NCI-H187 (cell line): ENCODE results near the gene SPRED2.
A peak's percentile ranks its signal among the peaks of the same experiment; 100 is the strongest.

ENCODE experiments used
- DNase-seq, 2 experiments: peaks; one replicate each; lab custom pipeline; 2025; lab: John Stamatoyannopoulos, UW

SPRED2 gene

DNA sequence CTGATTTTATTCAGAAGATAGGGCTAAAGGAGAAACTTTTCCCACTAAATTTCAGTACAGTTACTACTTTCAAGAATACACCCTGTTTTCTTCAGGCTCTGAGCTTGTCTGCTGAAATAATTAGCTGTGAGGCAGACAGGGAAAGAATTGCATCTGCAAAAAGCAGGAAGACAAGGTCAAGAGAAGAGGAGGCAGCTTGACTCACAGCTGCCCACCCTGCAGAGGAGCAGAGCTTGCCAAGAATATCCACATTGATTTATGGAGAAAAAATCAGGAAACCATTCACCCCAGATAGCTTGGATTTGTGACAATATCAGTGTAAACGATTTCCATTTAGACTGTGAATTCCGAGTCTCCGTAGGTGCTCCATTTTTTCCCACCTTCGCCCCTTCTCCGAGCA is 155.8 kb downstream of the SPRED2 start:
- DNase-seq, result no peak

DNA sequence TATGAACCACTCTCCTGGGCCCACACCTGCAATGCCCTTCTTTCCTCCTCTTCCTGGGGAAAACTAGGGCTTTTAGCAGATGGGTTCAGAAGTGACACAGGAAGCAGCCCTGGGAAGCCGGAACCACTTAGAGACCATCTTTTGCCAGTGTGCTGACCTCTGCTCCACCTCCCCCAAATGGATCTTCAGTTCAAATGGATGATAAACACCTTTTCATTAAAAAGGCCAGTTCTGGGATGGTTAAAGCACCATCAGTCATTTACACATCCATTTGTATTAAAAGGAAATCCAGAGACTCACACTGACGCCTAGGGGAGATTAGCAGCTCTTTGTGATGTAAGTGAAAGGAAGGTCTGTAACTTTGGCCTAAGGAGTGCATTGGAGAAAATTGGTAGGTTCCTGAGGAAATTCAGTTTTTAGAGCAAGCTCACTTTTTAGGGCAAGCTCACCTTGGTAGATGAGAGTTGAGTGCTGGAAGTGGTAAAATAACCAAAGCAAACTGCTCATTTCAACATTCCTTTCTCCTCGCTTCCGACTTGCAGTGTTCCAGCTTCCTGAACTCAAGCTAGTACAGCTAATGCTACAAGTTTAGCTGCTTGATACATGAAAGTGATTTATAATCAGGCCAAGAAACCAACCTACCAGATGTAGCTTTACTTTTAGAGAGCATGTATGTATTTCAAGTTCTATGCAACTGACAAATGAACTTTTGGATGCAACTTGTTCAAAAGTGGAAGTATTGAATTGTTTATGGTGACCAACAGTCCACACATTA is 157.1 kb downstream of the SPRED2 start:
- DNase-seq, result no peak

DNA sequence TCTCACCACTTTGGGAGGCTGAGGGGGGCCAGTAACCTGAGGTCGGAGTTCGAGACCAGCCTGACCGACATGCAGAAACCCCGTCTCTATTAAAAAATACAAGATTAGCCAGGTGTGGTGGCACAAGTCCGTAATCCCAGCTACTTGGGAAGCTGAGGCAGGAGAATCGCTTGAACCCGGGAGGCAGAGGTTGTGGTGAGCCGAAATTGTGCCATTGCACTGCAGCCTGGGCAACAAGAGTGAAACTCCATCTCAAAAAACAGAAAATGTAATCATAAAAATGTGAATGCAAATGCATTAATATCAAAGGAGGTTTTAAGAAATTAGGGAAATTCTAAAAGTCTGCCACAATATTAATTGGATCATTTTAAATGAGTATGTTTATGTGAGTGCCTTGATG is 159.1 kb downstream of the SPRED2 start:
- DNase-seq, result no peak

DNA sequence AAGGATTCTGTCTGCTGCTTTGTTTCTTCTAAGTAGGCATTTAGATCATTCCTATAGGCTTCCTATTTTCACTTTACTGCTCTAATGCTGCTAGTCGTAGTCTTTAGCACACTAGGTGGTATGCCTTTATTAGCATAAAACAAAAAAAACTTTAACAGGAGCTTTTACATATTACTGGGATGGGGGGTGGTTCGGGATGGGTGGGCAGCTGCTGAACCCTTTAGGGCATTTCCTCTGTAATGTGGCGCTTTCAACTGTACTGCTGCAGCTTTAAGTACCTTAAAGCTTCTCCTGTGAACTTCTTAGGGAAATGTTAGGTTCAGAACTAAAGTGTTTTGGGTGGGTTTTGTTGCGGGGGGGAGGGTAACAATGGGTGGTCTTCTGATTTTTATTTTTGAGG is 163.4 kb downstream of the SPRED2 start:
- DNase-seq, result no peak

DNA sequence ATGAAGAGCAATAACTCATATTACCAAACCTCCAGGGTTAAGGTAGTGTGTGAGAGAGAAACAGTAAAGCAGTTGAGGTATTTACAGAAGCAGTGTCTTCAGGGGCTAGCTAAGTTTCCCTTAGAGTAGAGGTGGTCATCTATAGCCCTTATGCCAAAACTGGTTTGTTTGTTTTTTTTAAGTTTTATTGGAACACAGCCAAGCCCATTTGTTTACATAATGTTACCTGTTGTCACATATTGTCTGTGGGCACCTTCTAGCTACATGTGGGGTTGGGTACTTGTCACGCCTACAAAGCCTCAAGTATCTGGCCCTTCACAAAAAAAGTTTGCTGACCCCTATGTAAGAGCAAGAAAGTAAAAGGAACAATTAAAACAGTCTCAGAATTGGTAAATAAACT is 165.4 kb downstream of the SPRED2 start:
- DNase-seq, result no peak

DNA sequence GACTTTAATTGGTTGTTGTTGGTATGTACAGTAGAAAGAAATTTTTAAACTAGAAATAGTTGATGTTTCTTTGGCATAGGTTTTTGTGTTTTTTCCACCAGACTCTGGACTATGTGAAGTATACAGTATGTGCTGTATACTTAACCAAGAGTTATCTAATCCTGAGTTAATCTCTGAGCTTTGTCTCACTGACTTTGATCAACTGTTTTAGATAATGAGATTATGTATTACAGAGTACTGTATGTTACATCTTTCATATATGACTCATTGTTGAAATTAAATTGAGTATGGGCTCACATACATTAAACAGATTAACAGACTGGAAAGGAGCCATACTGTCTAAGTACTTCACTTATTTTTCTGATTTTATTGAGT is 166.7 kb downstream of the SPRED2 start:
- DNase-seq, result no peak

DNA sequence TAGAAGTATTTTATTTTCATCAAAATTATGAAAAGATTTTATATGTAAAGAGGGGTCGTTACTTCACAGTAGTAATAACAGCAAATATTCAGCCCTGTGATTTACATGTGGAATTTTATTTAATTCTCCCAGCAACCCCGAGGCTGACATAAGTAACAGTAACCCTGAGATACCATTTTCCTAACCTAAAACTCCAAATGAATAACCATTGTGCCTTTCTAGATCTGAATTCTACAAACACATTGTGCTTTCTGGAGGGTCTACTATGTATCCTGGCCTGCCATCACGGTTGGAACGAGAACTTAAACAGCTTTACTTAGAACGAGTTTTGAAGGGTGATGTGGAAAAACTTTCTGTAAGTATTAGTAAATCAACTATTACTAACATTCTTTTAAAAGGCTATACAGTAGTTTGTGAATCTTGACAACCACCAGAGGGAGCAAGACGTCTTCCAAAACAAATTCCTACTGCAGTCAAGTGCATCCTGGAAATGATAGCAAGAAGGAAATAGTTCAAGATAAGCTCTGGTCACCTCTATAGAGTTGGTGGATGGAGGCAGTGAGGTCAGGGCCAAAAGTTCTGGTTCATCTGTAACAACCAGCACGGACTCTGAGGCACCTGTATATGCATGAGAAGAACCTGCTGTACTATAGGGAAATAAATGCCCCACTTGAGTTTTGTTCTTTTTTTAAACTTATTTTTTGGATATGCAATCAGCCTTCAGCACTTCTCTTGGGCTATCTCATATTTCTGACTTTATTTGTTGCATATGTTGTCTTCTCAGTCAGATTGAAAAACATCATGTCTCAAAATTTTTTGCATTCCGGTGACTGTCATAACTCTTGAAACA is 167.4 kb downstream of the SPRED2 start:
- peak in 1 of 2 experiments; percentile 75 for DNase-seq

DNA sequence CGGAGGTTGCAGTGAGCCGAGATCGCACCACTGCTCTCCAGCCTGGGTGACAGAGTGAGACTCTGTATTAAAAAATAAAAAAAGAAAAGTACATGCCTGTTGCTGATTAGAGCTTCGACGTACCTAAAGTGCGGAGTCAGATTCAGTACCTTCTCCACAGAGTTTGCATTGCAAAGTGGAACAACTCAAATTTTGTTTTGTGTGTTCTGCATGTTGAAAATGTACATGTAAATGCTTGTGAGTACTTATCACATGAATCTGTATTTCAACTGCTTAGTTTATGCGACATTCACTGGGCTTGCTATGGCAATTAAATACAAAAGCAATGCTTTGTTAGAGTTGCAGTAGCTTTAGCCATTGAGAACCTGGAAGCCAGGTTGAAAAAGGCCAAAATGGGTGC is 168.4 kb downstream of the SPRED2 start:
- DNase-seq, result no peak

DNA sequence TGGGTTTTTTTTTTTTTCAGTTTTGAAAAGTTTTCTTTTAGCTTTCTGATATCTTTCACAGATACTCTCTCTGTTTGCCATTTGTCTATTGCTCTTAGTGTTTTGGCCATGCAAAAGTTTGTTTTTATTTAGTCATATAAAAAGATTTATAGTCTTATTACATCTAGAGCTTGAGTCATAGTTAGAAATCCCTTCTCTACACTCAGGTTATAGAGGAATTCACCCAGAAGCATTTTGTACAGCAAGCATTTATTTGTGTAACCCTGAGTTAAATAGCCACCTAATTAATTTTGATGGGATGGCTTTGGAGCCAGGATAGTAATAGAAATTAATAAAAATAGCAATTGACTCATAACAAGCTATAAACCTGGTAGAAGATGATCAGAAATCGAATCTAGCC is 169.1 kb downstream of the SPRED2 start:
- DNase-seq, result no peak

DNA sequence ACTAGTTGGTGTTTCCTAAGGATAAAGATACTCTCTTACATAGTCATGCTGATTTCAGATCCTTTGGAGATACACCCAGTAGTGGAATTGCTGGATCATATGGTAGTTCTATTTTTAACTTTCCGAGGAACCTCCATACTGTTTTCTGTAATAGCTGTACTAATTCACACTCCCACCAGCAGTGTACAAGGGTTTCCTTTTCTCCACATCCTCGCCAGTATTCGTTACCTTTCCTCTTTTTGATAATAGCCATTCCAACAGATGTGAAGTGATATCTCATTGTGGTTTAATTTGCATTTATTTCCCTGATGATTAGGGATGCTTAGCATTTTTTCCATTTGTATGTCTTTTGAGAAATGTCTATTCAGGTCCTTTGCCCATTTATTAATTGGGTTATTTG is 170.7 kb downstream of the SPRED2 start:
- DNase-seq, result no peak
